Hepatocyte (in vitro differentiated cells): ENCODE data around the gene UGT1A7. TPM values are rescaled to one million over a fixed set of nuclear protein-coding genes. Genes with fewer than 3 reads are reported as not detected.

Experiments used
- DNase-seq: peaks from one replicate; pipeline ENCODE4 v3.0.0-alpha.2; 2016; ENCODE audit warnings: low spot score
- H2AFZ ChIP-seq: fragments of 200-600 bp; sonication (generic); 2 replicates; pipeline ENCODE4 v1.6.0; 2016; ENCODE audit warnings: antibody characterized with exemption, mild to moderate bottlenecking
- H3K27ac ChIP-seq: fragments of 200-600 bp; sonication (generic); 2 replicates; pipeline ENCODE4 v1.5.1; 2016; ENCODE audit warnings: mild to moderate bottlenecking
- H3K27me3 ChIP-seq: fragments of 200-600 bp; sonication (generic); 2 replicates; pipeline ENCODE4 v1.6.1; 2016
- H3K36me3 ChIP-seq: fragments of 200-600 bp; sonication (generic); replicated peaks from 2 replicates; pipeline ENCODE4 v1.5.1; 2016; ENCODE audit warnings: low read depth; ENCODE audit not compliant: insufficient read depth
- H3K4me1 ChIP-seq: fragments of 200-600 bp; sonication (generic); 2 replicates; pipeline ENCODE4 v1.5.1; 2016; ENCODE audit warnings: mild to moderate bottlenecking, moderate library complexity; ENCODE audit not compliant: insufficient read depth
- H3K4me2 ChIP-seq: fragments of 200-600 bp; sonication (generic); 2 replicates; pipeline ENCODE4 v1.6.0; 2016
- H3K4me3 ChIP-seq: fragments of 200-600 bp; sonication (generic); 2 replicates; pipeline ENCODE4 v1.5.1; 2016; ENCODE audit warnings: mild to moderate bottlenecking
- H3K79me2 ChIP-seq: fragments of 200-600 bp; sonication (generic); 2 replicates; pipeline ENCODE4 v1.6.0; 2017; ENCODE audit warnings: mild to moderate bottlenecking
- H3K9me2 ChIP-seq: fragments of 200-600 bp; sonication (generic); replicated peaks from 2 replicates; pipeline ENCODE4 v1.6.0; 2017; ENCODE audit warnings: mild to moderate bottlenecking; ENCODE audit not compliant: insufficient read depth
- H3K9me3 ChIP-seq: fragments of 200-600 bp; sonication (generic); 2 replicates; pipeline ENCODE4 v1.5.1; 2016; ENCODE audit warnings: low read depth, mild to moderate bottlenecking
- H4K20me1 ChIP-seq: fragments of 200-600 bp; sonication (generic); 2 replicates; pipeline ENCODE4 v1.6.0; 2016; ENCODE audit warnings: mild to moderate bottlenecking; ENCODE audit not compliant: insufficient read depth, poor library complexity, severe bottlenecking
- CTCF ChIP-seq: fragments of 200-600 bp; sonication (generic); IDR thresholded peaks from 2 replicates; pipeline ENCODE4 v1.5.1; 2016; ENCODE audit warnings: antibody characterized with exemption, mild to moderate bottlenecking; ENCODE audit not compliant: poor library complexity
- EZH2 ChIP-seq: fragments of 200-600 bp; sonication (generic); IDR thresholded peaks from 2 replicates; pipeline ENCODE4 v1.6.1; 2016; ENCODE audit warnings: antibody characterized with exemption, mild to moderate bottlenecking, borderline replicate concordance
- EZH2phosphoT487 ChIP-seq: fragments of 200-600 bp; sonication (generic); IDR thresholded peaks from one replicate; pipeline ENCODE4 v1.6.1; 2018; ENCODE audit warnings: antibody characterized with exemption, mild to moderate bottlenecking, low read depth, moderate library complexity; ENCODE audit not compliant: unreplicated experiment, severe bottlenecking
- WGBS: methylation state at CpG from one replicate; pipeline ENCODE4 v1.1.6; 2016; ENCODE audit warnings: low lambda C conversion rate; ENCODE audit errors: missing lambda C conversion rate; 5-methylcytosine and 5-hydroxymethylcytosine counted together
- polyA plus RNA-seq: library from polyadenylated mRNA; unstranded; fragments of >200 nt; fragmentation: Nextera tagmentation; extraction: Ambion mirVana; gene quantifications from 2 replicates; pipeline ENCODE4 v1.2.1, GENCODE V29; 2016
- total RNA-seq: library from RNA; depleted of rRNA; stranded (reverse); fragments of >200 nt; gene quantifications from 2 replicates; pipeline ENCODE4 v1.2.3, GENCODE V29; 2014

Gene UGT1A7
- total and polyA plus RNA-seq, 2 experiments from 2014 or later = 0.07 TPM; not detected in 1

GRCh38 chr2:233674314-233674713 lies 7.4 kb upstream of the UGT1A7 start:
- 63% methylated on average over 1 of the region's 1 CpG for WGBS
- Histone ChIP-seq H3K9me2 (no peaks in the 10 kb centered on the region), H3K4me2 (no peak overlapping the region), H3K4me3 (no peak overlapping the region), H4K20me1 (no peaks in the 10 kb centered on the region), H2AFZ (no peak overlapping the region), H3K9me3 (no peaks in the 10 kb centered on the region), H3K36me3 (no peaks in the 10 kb centered on the region), H3K27ac (no peak overlapping the region), H3K79me2 (no peaks in the 10 kb centered on the region), H3K4me1 (no peaks in the 10 kb centered on the region), H3K27me3 (no peaks in the 10 kb centered on the region)
- TF ChIP-seq EZH2phosphoT487 = no peak
- TF ChIP-seq EZH2 = no peak
- TF ChIP-seq CTCF = no peak
- no peak for DNase-seq

- Histone ChIP-seq H3K4me1 (no peaks in the 10 kb centered on the region), H3K4me3 (no peak overlapping the region), H3K9me3 (no peaks in the 10 kb centered on the region), H3K9me2 (no peaks in the 10 kb centered on the region), H4K20me1 (no peaks in the 10 kb centered on the region), H3K27ac (no peak overlapping the region), H3K27me3 (no peaks in the 10 kb centered on the region), H2AFZ (no peak overlapping the region), H3K36me3 (no peaks in the 10 kb centered on the region), H3K79me2 (no peaks in the 10 kb centered on the region), H3K4me2 (no peak overlapping the region)
- no peak for DNase-seq
- WGBS = 34% methylated on average over 4 of the region's 4 CpGs
- TF ChIP-seq EZH2phosphoT487 (no peak), EZH2 (no peak), CTCF (no peak)
Measured at GRCh38 chr2:233674995-233675394, 6.7 kb upstream of the UGT1A7 start.

GRCh38 chr2:233676046-233676445 lies 5.7 kb upstream of the UGT1A7 start:
- 88% methylated on average over 2 of the region's 2 CpGs for WGBS
- DNase-seq = no peak
- Histone ChIP-seq H3K27me3 (no peaks in the 10 kb centered on the region), H3K79me2 (no peaks in the 10 kb centered on the region), H3K36me3 (no peaks in the 10 kb centered on the region), H3K27ac (no peak overlapping the region), H3K4me1 (no peaks in the 10 kb centered on the region), H2AFZ (no peak overlapping the region), H3K9me3 (no peaks in the 10 kb centered on the region), H3K4me2 (no peak overlapping the region), H4K20me1 (no peaks in the 10 kb centered on the region), H3K9me2 (no peaks in the 10 kb centered on the region), H3K4me3 (no peak overlapping the region)
- no peak for TF ChIP-seq EZH2phosphoT487
- TF ChIP-seq EZH2 = no peak
- no peak for TF ChIP-seq CTCF

DNA sequence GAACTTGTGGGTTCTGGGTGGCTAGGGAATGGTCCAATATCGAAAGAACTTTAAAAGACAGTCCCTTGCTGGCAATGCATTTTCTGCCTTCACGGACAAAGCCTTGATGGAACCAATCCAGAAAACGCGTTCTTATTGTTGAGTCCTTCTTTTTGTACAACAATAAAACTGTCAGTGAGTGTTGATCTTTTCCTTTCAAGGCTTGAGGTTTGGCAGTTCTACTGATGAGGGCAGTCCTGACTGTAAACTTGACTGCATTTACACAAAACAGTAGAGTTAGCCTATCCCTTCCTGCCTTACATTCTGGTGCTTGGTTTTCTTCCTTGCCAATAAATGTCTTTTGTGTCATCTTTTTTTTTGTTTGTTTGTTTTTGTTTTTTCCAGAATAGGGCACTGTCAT lies 2.5 kb upstream of the UGT1A7 start:
- no peak overlapping the region for H3K4me2 ChIP-seq
- no peaks in the 10 kb centered on the region for H3K27me3 ChIP-seq
- H3K27ac ChIP-seq = no peak overlapping the region
- no peaks in the 10 kb centered on the region for H3K36me3 ChIP-seq
- no peak for TF ChIP-seq EZH2
- no peak for TF ChIP-seq CTCF
- no peak for TF ChIP-seq EZH2phosphoT487
- H3K9me2 ChIP-seq = no peaks in the 10 kb centered on the region
- H3K4me3 ChIP-seq = no peak overlapping the region
- no peaks in the 10 kb centered on the region for H3K79me2 ChIP-seq
- DNase-seq = no peak
- no peaks in the 10 kb centered on the region for H3K9me3 ChIP-seq
- WGBS = 74% methylated on average over 4 of the region's 4 CpGs
- H3K4me1 ChIP-seq = no peaks in the 10 kb centered on the region
- H2AFZ ChIP-seq = no peak overlapping the region
- no peaks in the 10 kb centered on the region for H4K20me1 ChIP-seq
